Cardiac muscle cell (in vitro differentiated cells and primary cell): ENCODE data around the gene CCDC12. TPM values are rescaled to one million over a fixed set of nuclear protein-coding genes. Genes with fewer than 3 reads are reported as not detected.

Experiments used
- DNase-seq, 2 donors: peaks; one replicate each; pipeline versions ENCODE4 v3.0.0 to v3.0.0-alpha.2; 2010 to 2017; ENCODE audit warnings: low read depth in 1 of 2, low spot score in 1 of 2
- H3K27ac ChIP-seq: fragments of 200-600 bp; sonication (generic); 2 replicates; pipeline ENCODE4 v1.5.1; 2016
- H3K27me3 ChIP-seq: fragments of 200-600 bp; sonication (generic); 2 replicates; pipeline ENCODE4 v1.6.0; 2016; ENCODE audit warnings: control low read depth
- H3K36me3 ChIP-seq: fragments of 200-600 bp; sonication (generic); 2 replicates; pipeline ENCODE4 v1.5.1; 2016; ENCODE audit warnings: control low read depth
- H3K4me1 ChIP-seq: fragments of 200-600 bp; sonication (generic); 2 replicates; pipeline ENCODE4 v1.8.1; 2017; ENCODE audit warnings: low read depth, mild to moderate bottlenecking, mixed run types
- H3K4me3 ChIP-seq: fragments of 200-600 bp; sonication (generic); 2 replicates; pipeline ENCODE4 v1.5.1; 2016; ENCODE audit warnings: mild to moderate bottlenecking
- H3K9me3 ChIP-seq: fragments of 200-600 bp; sonication (generic); 2 replicates; pipeline ENCODE4 v1.5.1; 2017; ENCODE audit warnings: low read depth, mild to moderate bottlenecking, control low read depth
- polyA plus RNA-seq: library from polyadenylated mRNA; unstranded; fragments of >200 nt; fragmentation: Nextera tagmentation; extraction: Ambion mirVana; gene quantifications from 2 replicates; pipeline ENCODE4 v1.2.1, GENCODE V29; 2016
- total RNA-seq: library from RNA; depleted of rRNA; stranded (reverse); fragments of >200 nt; gene quantifications from 2 replicates; pipeline ENCODE4 v1.2.3, GENCODE V29; 2016
- TF ChIP-seq, protein P1 (sequence below): IDR thresholded peaks from 2 replicates; pipeline ENCODE4 v1.5.1; 2012; ENCODE audit warnings: low read depth, mild to moderate bottlenecking, low read length

The CCDC12 gene
- total and polyA plus RNA-seq, 2 experiments from 2014 or later: 53.8 to 73.1 TPM

DNA sequence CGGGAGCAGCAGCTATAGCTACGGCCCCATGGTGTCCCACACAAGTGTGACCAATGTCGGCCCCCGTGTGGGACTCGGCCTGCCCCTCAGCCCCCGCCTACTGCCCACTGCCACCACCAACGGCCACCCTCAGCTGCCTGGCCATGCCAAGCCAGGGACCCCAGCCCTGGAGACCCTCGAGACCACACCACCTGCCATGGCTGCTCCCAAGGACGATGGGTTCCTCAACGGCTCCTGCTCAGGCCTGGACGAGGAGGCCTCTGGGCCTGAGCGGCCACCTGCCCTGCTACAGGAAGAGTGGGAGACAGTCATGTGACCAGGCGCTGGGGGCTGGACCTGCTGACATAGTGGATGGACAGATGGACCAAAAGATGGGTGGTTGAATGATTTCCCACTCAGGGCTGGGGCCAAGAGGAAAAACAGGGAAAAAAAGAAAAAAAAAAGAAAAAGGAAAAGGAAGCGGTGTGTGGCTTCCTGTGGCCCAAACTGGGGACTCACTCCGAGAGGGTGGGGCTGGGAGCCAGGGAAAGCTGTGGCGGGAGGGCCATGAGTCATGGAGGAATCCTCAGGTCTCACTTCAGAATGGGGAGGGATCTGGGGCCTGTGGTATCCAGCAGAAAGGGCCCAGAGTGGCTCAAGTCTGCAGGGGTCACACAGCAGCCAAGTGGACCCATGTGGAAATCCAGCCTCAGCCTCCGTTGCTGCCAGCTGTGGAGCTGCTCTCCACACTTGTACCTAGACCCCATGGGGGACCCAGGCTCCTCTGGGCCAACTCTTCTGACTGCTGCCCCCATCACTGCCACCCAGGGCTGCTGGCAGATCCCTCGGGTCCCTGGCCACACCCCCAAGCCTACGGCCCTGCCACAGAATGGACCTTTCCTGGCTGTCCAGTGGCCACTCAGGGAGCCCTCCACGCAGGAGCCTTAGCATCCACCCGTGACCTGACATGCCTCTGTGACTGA, 72.9 kb downstream of the CCDC12 start:
- H3K4me1 ChIP-seq: no peaks in the 10 kb centered on the region

DNA sequence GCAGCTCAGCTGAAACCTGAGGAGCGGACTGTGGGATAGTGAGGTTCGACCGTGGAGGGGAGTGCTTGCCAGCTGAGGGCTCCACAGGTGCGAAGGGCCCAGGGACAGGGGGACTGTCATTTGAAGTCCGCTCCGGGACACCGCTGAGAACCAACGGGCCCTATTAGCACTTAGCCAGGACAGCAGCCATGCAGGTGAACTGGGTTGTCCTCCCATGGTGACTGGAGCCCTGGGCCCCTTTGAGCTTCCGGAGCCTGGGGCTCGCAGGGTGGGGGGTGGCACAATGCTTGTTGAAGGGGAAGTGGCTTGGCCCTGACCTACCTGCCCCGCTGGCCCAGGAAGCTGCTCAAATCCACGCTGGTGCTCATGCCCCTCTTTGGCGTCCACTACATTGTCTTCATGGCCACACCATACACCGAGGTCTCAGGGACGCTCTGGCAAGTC, 74.3 kb downstream of the CCDC12 start:
- no peaks in the 10 kb centered on the region for H3K9me3 ChIP-seq
- H3K27me3 ChIP-seq: no peaks in the 10 kb centered on the region
- H3K4me1 ChIP-seq: no peaks in the 10 kb centered on the region
- TF ChIP-seq, protein P1, sequence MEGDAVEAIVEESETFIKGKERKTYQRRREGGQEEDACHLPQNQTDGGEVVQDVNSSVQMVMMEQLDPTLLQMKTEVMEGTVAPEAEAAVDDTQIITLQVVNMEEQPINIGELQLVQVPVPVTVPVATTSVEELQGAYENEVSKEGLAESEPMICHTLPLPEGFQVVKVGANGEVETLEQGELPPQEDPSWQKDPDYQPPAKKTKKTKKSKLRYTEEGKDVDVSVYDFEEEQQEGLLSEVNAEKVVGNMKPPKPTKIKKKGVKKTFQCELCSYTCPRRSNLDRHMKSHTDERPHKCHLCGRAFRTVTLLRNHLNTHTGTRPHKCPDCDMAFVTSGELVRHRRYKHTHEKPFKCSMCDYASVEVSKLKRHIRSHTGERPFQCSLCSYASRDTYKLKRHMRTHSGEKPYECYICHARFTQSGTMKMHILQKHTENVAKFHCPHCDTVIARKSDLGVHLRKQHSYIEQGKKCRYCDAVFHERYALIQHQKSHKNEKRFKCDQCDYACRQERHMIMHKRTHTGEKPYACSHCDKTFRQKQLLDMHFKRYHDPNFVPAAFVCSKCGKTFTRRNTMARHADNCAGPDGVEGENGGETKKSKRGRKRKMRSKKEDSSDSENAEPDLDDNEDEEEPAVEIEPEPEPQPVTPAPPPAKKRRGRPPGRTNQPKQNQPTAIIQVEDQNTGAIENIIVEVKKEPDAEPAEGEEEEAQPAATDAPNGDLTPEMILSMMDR: no peak
- H3K36me3 ChIP-seq: no peaks in the 10 kb centered on the region
- DNase-seq: no peak
- no peak overlapping the region for H3K27ac ChIP-seq
- no peak overlapping the region for H3K4me3 ChIP-seq

More for the DNA sequence above, 72.9 kb downstream of the CCDC12 start:
- no peaks in the 10 kb centered on the region for H3K9me3 ChIP-seq
- no peak overlapping the region for H3K27ac ChIP-seq
- H3K27me3 ChIP-seq: no peaks in the 10 kb centered on the region
- H3K36me3 ChIP-seq: no peaks in the 10 kb centered on the region
- DNase-seq: peak in 1 of 2 donors; percentile 58
- TF ChIP-seq, protein P1: no peak
- no peak overlapping the region for H3K4me3 ChIP-seq

- DNase-seq: no peak
- H3K4me1 ChIP-seq: no peaks in the 10 kb centered on the region
- H3K9me3 ChIP-seq: no peaks in the 10 kb centered on the region
- H3K4me3 ChIP-seq: no peak overlapping the region
- TF ChIP-seq, protein P1: no peak
- H3K36me3 ChIP-seq: no peaks in the 10 kb centered on the region
- H3K27ac ChIP-seq: no peak overlapping the region
- no peaks in the 10 kb centered on the region for H3K27me3 ChIP-seq
Observed at GRCh38 chr3:46901591-46902187, 74.9 kb downstream of the CCDC12 start.

DNA sequence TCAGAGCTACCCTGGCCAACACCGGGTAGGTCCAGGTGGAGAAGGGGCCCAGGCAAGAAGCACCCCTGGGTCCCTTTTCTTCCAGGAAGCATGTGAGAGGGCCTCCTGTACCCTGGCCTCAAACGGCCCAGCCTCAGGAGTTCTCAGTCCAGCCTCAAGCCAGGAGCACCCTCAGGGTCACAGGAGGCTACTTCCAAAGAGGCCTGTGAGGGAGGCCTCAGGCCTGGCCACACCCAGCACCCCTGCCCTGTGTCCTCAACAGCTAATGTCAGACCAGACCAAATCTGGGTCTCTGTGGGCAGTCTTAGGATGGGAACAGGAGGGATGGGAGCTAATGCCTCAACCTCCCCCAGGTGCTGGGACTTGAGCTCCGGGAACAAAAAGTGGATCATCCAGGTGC, 75.5 kb downstream of the CCDC12 start:
- no peaks in the 10 kb centered on the region for H3K9me3 ChIP-seq
- H3K36me3 ChIP-seq: no peaks in the 10 kb centered on the region
- TF ChIP-seq, protein P1: no peak
- H3K27me3 ChIP-seq: no peaks in the 10 kb centered on the region
- no peak for DNase-seq
- H3K4me3 ChIP-seq: no peak overlapping the region
- no peaks in the 10 kb centered on the region for H3K4me1 ChIP-seq
- no peak overlapping the region for H3K27ac ChIP-seq

- Histone ChIP-seq H3K4me1 (no peaks in the 10 kb centered on the region), H3K4me3 (no peak overlapping the region), H3K27me3 (no peaks in the 10 kb centered on the region), H3K36me3 (no peaks in the 10 kb centered on the region), H3K9me3 (no peaks in the 10 kb centered on the region), H3K27ac (no peak overlapping the region)
- DNase-seq: no peak
- TF ChIP-seq, protein P1: no peak
Observed at GRCh38 chr3:46900356-46900755, 76.2 kb downstream of the CCDC12 start.
